ENCODE data around the gene MICU1. TPM values are rescaled to one million over a fixed set of nuclear protein-coding genes. Genes with fewer than 3 reads are reported as not detected.

MICU1 gene
- total RNA-seq, 1 donor from 2014 or later = 48.8 TPM

DNA sequence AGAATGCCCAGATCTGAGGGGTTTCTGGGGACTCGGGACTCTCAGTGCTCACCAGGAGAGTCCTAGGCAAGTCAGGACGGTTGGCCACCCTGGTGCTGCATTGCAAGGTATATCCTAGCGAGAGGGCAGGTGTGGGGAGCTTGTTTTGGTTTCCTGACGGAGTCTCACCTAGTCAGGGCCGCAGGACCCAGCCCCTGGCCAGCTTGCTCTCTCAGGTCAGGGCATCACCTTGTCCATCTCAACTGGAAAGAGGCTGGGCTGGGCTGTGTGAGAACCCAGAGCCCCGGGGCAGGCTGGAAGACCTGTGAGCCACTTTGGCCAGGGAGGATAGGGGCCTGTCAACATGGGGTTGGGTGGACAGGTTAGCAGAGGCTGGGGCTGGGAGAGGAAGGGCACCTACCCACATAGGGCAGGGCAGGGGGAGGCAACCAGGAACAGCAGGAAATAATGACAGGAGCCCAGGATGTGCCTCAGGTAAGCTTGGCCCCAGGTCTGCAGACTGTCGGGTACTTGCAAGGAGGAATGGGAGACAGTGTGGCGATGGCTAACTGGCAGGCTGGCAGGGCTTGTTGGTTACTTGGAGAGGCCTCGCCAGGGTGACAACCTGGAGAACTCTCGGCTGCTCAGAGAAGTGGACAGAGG is 302.6 kb downstream of the MICU1 start:
- no peak for DNase-seq

DNA sequence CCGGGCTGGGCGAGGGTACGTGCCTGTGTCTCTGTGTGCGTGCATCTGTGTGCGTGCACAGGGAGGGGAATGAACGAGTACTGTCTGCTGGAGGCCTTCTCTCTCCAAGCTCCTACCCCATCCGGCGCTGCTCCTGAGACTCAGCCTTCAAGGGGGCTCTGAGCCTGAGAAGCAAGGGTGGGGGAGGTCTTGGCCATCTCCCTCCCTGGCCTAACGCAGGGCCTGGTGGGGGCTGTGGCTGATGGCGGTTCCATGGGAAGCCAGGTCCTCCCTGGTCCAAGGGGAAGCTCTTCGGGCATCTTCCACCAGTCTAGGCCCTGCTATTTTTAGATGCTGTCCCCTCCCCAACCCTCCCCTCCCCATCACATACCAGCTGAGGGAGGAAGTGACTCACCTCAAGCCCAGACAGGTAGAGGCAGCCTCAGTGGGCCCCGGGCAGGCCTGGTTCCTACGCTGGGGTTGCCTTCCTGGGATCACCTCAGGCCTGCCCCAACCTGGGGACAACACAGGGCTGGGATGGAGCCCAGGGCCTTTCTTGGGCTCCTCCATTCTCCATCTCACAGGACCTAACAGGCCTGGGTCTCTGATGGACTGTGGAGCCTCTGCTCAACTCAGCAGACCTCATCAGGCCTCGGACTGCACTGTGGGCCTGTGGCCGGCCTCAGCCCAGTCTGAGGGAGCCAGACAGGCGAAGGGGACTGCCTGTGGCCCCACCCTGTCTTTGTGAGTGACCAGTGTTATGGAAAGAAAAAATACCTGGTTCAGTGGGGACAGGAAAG is 303.4 kb downstream of the MICU1 start:
- DNase-seq = no peak

DNA sequence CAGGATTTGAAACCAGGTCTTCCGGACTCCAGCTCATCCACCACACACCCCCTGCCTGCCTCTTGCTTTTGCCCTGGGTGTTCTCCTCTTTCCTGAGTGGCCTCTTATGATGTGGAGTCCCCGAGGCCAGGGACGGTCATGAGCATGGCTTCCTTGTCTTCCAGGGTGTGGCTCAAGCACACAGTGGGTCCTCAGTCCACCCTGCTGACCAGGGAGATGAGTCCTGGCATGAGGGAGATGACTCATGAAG is 303.9 kb downstream of the MICU1 start:
- no peak for DNase-seq

DNA sequence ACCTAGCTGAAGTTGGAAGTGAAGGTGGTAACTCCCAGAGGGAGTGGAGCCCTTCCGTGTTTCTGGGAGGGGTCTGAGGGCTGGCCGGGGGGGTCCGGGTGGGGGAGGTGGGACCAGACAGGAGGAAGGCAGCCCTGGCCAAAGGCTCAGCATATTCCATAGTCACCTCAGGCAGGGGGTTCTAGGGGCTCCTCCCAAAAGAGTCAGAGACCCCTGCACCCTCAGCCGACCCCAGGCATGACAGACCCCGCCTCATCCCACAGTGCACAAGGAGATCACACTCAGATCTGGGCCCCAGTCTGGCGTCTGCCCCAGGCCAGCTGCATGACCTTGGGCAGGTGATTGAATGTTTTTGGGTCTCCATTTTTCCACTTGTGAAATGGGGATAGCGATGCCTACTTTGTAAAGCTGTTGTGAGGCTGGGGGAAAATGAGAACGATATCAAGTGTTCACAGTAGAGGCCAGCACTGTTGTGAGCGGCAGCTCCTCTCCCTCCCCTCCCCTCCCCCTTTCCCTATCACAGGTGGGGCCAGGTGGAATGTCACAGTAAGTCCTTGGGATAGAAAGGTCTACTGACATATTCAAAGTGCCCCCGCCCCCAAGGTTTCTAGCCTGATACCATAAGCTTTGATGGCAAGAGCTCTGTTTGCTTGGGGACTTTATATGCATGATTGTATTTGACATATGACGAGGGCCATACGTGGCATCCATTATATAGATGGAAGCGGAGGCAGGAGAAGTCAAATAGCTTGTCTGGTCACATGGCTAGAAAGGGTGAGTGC is 304.4 kb downstream of the MICU1 start:
- DNase-seq = no peak

DNA sequence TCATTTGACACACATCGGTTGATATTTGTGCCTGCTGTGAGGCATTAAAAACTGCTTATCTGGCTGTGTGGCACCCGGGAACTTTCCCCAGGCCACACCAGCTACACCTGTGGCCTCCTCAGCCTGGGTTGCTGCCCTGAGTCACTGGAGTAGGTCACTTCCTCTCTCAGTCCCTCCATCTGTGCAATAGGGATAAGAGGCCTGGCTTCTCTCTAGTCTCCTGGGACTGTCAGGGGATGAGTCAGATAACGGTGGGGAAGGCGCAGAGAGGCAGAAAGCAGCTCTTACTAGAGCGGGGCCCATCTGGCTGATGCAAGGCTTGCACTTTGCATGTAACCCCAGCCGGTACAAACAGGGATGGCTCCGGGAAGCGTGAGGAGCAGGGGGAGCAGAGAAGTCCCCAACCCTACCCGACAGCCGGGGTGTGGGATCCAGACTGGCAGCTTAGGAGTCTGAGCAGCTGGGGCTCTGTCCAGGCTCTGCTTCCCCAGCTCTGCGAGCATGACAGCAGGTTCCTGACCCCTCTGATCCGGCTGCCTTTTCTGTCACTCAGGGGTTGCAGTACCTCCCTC is 305.1 kb downstream of the MICU1 start:
- DNase-seq = peak; percentile 87

DNA sequence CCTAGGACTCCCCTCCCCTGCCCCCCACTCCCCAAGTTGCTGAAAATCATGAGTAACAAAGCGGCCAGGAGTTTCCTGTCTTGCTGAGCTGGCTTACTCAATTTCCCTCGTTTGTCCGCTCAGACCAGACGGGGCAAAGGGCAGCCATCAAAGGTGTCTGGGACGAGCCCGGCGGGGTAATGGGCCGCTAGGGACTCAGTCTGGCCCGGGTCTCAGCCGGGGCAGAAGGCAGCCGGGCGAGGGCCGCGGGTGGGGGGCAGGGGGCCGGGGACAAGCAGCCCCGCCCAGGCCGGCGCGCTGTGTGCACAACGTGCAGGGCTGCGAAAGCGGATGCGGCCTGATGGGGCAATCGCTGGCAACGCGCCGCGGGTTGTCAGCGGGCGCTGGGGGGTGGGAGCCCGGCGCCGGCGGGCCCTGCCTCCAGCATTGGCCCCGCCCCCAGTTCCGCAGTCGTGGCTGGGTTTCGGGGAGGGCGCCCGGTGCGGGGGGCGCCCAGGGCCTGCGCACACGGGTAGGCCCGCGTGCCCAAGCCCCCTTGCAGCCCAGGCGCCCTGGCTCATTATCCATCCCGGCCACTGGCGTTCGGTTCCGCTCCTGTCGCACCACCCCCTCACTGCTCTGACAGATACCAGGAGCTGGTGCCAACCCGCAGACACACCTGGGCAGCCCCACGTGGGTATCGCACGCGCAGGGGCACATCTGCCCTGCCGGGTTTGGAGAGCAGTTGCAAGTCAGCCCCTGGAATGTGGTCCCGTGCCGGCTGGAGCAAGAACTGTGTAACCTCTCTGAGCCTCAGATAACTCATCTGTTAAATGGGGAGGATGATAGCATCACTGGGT is 306.2 kb downstream of the MICU1 start:
- peak; percentile 99 for DNase-seq

DNA sequence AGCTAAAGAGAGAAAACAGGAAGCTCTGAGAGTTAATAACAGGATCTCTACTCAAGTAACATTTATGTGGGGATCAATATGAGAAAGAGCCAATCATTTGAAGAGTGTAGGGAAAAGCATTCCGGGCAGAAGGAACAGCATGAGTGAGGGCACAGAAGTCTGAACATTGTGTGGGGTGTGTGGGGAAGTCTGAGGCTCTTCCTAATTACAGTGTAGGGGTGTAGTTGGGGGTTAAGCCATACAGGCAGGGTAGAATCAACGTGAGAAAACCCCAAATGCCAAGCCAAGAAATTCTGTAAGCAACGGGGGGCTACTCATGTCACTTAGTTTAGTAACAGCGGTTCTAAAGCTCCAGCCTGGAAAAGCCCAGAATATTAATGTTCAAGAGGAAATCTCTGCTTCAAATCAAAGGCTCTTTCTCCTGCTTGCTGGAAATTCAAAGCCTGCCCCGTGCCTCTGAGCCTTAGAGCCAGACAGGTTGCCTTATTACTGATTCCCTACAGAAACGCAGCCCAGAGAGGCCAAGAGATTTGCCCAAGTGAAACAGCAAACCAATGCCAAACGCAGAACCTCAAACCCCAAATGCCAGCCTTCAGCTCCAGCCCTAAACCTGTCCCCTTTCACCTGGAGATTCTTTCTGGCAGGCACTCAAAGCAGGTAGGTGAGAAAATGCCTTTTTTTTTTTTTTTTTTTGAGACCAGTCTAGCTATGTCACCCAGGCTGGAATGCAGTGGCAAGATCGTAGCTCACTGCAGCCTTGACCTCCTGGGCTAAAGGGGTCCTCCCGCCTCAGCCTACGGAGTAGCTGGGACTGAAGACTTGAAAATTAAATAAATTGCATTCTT is 307.2 kb downstream of the MICU1 start:
- no peak for DNase-seq

Other genes with a start within 250 kb of the MICU1 start
- gene MCU, start 66.1 kb upstream of the MICU1 start, total RNA-seq = 44.0 and 49.7 TPM in 2 replicates